RWPE1 (cell line): ENCODE results near the gene TMEM52B.

ENCODE experiments used
- CTCF ChIA-PET: fragments of 350-600 bp; sonication (Branson Sonifier 250); formaldehyde crosslinking; extraction: SDS; loops from one replicate; lab custom pipeline; 2021; lab: Yijun Ruan, JAX
- POLR2A ChIA-PET: fragments of 400-600 bp; formaldehyde crosslinking; extraction: SDS; loops from one replicate; lab custom pipeline; 2020; ENCODE audit warnings: antibody characterized with exemption; ENCODE audit not compliant: low non-redundant PET; lab: Yijun Ruan, JAX
- DNase-seq: peaks from one replicate; pipeline ENCODE4 v3.0.0; 2012; ENCODE audit warnings: low spot score
- H3K27ac ChIP-seq: fragments of 450-650 bp; 2 replicates; pipeline ENCODE4 v1.5.1; 2017
- TF ChIP-seq, protein P1 (sequence below): fragments of 450-650 bp; conservative IDR thresholded peaks from 2 replicates; pipeline ENCODE4 v1.5.1; 2017; ENCODE audit warnings: low read depth, mild to moderate bottlenecking

The TMEM52B gene

GRCh38 chr12:10234562-10234961, 55.7 kb downstream of the TMEM52B start:
- DNase-seq, result no peak
- CTCF ChIA-PET, result no interaction called here
- TF ChIP-seq, protein P1, sequence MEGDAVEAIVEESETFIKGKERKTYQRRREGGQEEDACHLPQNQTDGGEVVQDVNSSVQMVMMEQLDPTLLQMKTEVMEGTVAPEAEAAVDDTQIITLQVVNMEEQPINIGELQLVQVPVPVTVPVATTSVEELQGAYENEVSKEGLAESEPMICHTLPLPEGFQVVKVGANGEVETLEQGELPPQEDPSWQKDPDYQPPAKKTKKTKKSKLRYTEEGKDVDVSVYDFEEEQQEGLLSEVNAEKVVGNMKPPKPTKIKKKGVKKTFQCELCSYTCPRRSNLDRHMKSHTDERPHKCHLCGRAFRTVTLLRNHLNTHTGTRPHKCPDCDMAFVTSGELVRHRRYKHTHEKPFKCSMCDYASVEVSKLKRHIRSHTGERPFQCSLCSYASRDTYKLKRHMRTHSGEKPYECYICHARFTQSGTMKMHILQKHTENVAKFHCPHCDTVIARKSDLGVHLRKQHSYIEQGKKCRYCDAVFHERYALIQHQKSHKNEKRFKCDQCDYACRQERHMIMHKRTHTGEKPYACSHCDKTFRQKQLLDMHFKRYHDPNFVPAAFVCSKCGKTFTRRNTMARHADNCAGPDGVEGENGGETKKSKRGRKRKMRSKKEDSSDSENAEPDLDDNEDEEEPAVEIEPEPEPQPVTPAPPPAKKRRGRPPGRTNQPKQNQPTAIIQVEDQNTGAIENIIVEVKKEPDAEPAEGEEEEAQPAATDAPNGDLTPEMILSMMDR, result no peak
- no peak overlapping the region for H3K27ac ChIP-seq
- POLR2A ChIA-PET, result no interaction called here

- TF ChIP-seq, protein P1, result peak; percentile 56
- DNase-seq, result peak; percentile 47
- POLR2A ChIA-PET, result no interaction called here
- CTCF ChIA-PET, result interaction anchor here (0.5 to 1.0 kb wide), 5 partner anchors 9 to 1642 kb away, joined by 3 read pairs; no protein-coding TSS in a partner anchor
- H3K27ac ChIP-seq, result no peak overlapping the region
These were observed 57.2 kb downstream of the TMEM52B start for GRCh38 chr12:10235761-10236631.

- CTCF ChIA-PET, result interaction anchor here (0.6 to 0.8 kb wide), 2 partner anchors 368 to 1641 kb away, joined by 3 read pairs; no protein-coding TSS in a partner anchor
- POLR2A ChIA-PET, result no interaction called here
- no peak overlapping the region for H3K27ac ChIP-seq
These were observed 57.9 kb downstream of the TMEM52B start for GRCh38 chr12:10236720-10237119.

GRCh38 chr12:10238526-10238925, 59.7 kb downstream of the TMEM52B start:
- no peak for DNase-seq
- ChIA-PET CTCF (no interaction called here), POLR2A (no interaction called here)
- TF ChIP-seq, protein P1, result no peak
- no peak overlapping the region for H3K27ac ChIP-seq

More at GRCh38 chr12:10236720-10237119, 57.9 kb downstream of the TMEM52B start:
- TF ChIP-seq, protein P1, result no peak
- no peak for DNase-seq

- DNase-seq, result no peak
- no peak overlapping the region for H3K27ac ChIP-seq
- CTCF ChIA-PET, result interaction anchor here (0.7 kb wide), 1 partner anchor 1630 kb away, joined by 3 read pairs; no protein-coding TSS in a partner anchor
- POLR2A ChIA-PET, result no interaction called here
- TF ChIP-seq, protein P1, result no peak
These were observed 62.5 kb downstream of the TMEM52B start for GRCh38 chr12:10241290-10241689.
